DND-41 (cell line): ENCODE results near the gene PPP3CA.

Experiments used
- EZH2 ChIP-seq: IDR thresholded peaks from 3 replicates; pipeline ENCODE4 v1.6.1; 2012; ENCODE audit warnings: borderline replicate concordance, low read depth, mild to moderate bottlenecking, moderate library complexity, low read length, inconsistent platforms; ENCODE audit not compliant: severe bottlenecking
- TF ChIP-seq, protein P1 (sequence below): IDR thresholded peaks from 2 replicates; pipeline ENCODE4 v1.5.1; 2012; ENCODE audit warnings: borderline replicate concordance, low read length, moderate library complexity, mild to moderate bottlenecking; ENCODE audit not compliant: poor library complexity, severe bottlenecking; ENCODE audit errors: extremely low read depth

DNA sequence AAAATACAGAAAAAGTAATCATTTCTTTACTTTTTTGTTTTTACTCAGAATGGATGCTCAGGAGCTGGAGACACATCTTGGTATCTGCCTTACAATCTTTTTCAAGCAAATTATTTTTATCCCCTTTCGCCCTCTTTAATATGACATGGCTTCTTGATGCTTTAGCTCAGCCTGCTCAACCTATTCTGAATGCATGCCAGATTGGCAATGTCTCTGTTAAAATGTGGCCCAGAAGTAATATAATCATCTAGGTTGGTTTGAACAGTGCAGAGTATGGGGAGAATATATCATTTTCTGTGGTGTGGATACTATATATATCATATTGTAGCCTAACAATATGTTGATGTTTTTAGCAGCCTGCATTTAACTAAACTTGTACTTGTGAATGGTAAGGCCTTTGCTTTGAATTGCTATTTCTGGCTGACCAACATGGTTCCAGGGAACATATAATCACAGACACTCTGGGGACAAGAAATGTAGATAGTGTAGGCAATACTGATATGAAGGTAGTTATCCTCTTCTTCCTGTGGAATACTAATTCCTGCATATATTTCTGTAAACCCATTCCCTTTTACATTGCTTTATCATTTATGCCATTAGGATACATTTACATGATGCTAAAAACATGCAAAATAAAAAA lies 282.7 kb downstream of the PPP3CA start:
- TF ChIP-seq, protein P1, sequence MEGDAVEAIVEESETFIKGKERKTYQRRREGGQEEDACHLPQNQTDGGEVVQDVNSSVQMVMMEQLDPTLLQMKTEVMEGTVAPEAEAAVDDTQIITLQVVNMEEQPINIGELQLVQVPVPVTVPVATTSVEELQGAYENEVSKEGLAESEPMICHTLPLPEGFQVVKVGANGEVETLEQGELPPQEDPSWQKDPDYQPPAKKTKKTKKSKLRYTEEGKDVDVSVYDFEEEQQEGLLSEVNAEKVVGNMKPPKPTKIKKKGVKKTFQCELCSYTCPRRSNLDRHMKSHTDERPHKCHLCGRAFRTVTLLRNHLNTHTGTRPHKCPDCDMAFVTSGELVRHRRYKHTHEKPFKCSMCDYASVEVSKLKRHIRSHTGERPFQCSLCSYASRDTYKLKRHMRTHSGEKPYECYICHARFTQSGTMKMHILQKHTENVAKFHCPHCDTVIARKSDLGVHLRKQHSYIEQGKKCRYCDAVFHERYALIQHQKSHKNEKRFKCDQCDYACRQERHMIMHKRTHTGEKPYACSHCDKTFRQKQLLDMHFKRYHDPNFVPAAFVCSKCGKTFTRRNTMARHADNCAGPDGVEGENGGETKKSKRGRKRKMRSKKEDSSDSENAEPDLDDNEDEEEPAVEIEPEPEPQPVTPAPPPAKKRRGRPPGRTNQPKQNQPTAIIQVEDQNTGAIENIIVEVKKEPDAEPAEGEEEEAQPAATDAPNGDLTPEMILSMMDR: no peak
- TF ChIP-seq EZH2: no peak
